Measurements from ENCODE around the gene BAZ2A. TPM values are rescaled to one million over a fixed set of nuclear protein-coding genes. Genes with fewer than 3 reads are reported as not detected.
"Not testable (repeated sequence)": the region's sequence is repeated elsewhere in the genome, so short reads cannot be mapped to it uniquely, and the experiment has no call there.

BAZ2A gene
- total and polyA plus RNA-seq, 7 donors: 14.4 to 91.1 (median 46.6) TPM

DNA sequence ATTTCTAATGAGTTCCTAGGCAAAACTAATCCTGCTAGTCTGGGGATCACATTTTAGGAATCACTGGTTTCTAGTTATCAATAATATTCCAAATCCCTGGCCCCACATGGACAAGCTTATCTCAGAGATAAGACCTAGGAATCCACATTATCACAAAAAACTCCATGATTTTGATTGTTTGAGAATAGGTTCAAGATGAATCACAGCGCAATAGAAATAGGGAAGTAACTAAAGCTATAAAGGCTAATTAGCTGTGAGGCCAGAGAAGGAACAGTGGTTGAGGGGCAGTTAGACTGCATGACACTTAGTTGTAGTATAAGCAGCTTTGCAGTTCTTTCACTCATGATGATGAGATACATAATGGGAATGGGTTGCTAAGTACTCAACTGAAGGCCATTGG, 28.8 kb upstream of the BAZ2A start:
- no peak for DNase-seq
- TF ChIP-seq, protein P1, sequence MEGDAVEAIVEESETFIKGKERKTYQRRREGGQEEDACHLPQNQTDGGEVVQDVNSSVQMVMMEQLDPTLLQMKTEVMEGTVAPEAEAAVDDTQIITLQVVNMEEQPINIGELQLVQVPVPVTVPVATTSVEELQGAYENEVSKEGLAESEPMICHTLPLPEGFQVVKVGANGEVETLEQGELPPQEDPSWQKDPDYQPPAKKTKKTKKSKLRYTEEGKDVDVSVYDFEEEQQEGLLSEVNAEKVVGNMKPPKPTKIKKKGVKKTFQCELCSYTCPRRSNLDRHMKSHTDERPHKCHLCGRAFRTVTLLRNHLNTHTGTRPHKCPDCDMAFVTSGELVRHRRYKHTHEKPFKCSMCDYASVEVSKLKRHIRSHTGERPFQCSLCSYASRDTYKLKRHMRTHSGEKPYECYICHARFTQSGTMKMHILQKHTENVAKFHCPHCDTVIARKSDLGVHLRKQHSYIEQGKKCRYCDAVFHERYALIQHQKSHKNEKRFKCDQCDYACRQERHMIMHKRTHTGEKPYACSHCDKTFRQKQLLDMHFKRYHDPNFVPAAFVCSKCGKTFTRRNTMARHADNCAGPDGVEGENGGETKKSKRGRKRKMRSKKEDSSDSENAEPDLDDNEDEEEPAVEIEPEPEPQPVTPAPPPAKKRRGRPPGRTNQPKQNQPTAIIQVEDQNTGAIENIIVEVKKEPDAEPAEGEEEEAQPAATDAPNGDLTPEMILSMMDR (IDR thresholded peaks at IDR 0.05): no peak
- no peak for TF ChIP-seq POLR2A (IDR thresholded peaks at IDR 0.05)
- TF ChIP-seq POLR2AphosphoS5 (IDR thresholded peaks at IDR 0.05): no peak
- TF ChIP-seq EP300 (IDR thresholded peaks at IDR 0.05): no peak
- intact Hi-C loops (cut with DNase I): no loop called here
- no peak overlapping the region for H3K4me3 ChIP-seq
- no peak overlapping the region for H3K27ac ChIP-seq
- peaks cover 0 to under 1% (median 0%) of the 10 kb centered on the region in 4 donors for H3K9me3 ChIP-seq
- H3K4me1 ChIP-seq: no peaks in the 10 kb centered on the region
- 20 to 61% methylated on average over 1 of the region's 1 CpG for WGBS, 2 donors
- no peaks in the 10 kb centered on the region for H3K27me3 ChIP-seq
- H3K36me3 ChIP-seq: peaks cover 0 to 21% (median 6%) of the 10 kb centered on the region in 4 donors

DNA sequence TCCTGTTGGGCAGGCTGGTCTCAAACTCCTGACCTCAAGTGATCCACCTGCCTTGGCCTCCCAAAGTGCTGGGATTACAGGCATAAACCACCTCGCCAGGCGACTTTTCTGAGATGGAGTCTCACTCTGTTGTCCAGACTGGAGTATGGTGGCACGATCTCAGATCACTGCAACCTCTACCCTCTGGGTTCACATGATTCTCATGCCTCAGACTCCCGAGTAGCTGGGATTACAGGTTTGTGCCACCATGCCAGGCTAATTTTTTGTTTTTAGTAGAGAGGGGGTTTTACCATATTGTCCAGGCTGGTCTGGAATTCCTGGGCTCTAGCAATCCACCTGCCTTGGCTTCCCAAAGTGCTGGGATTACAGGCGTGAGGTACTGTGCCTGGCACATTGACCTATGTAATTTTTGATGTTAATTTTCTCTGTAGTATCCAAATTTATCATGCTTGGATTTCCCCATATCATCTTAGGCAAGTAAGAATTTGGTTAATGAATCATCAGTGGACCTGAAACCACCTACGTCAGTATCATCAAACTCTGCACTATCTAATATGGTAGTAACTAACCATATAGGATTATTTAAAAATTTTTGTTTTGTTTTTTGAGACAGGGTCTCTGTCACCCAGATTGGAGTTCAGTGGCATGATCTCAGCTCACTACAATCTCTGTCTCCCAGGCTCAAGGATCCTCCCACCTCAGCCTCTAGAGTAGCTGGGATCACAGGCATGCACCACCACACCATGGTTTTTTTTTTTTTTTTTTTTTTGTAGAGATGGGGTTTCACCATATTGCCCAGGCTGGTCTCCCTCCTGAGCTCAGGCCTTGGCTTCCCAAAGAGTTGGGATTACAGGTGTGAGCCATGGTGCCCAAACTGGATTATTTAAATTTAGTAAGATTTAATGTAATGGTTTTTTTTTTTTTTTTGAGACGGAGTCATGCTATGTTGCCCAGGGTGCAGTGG, 27.6 kb upstream of the BAZ2A start:
- no peak overlapping the region for H3K4me3 ChIP-seq
- no peaks in the 10 kb centered on the region for H3K4me1 ChIP-seq
- no peaks in the 10 kb centered on the region for H3K27me3 ChIP-seq
- DNase-seq: no peak
- TF ChIP-seq POLR2A (IDR thresholded peaks at IDR 0.05) (no peak), POLR2AphosphoS5 (IDR thresholded peaks at IDR 0.05) (no peak), EP300 (IDR thresholded peaks at IDR 0.05) (no peak)
- TF ChIP-seq, protein P1 (IDR thresholded peaks at IDR 0.05): no peak
- H3K36me3 ChIP-seq: peaks cover 0 to 9% (median 0%) of the 10 kb centered on the region in 4 donors
- H3K9me3 ChIP-seq: peaks cover 0 to 4% (median 0%) of the 10 kb centered on the region in 4 donors
- 80 to 88% methylated on average over 7 of the region's 7 CpGs for WGBS, 2 donors
- intact Hi-C loops (cut with DNase I): no loop called here
- H3K27ac ChIP-seq: no peak overlapping the region

GRCh38 chr12:56653781-56654180, 23.7 kb upstream of the BAZ2A start:
- H3K36me3 ChIP-seq; H3K27me3 ChIP-seq; H3K4me1 ChIP-seq; H3K27ac ChIP-seq; DNase-seq; H3K9me3 ChIP-seq; intact Hi-C loops (cut with DNase I); H3K4me3 ChIP-seq: not testable (repeated sequence)
- 89 to 93% methylated on average over 5 of the region's 5 CpGs for WGBS, 2 donors

GRCh38 chr12:56648023-56648422, 17.9 kb upstream of the BAZ2A start:
- H3K4me1 ChIP-seq: peaks cover 0 to 28% (median 21%) of the 10 kb centered on the region in 4 donors
- WGBS, 2 donors: 96% methylated on average over 9 of the region's 9 CpGs
- not testable (repeated sequence) for H3K27me3 ChIP-seq, H3K27ac ChIP-seq, DNase-seq, H3K9me3 ChIP-seq, H3K4me3 ChIP-seq
- peaks cover 5 to 17% (median 13%) of the 10 kb centered on the region in 4 donors for H3K36me3 ChIP-seq
- intact Hi-C loops (cut with DNase I): loop anchor here (10.0 kb wide), 1 partner anchor 357 kb away; the partner anchor contains the start of gene ZBTB39

- Histone ChIP-seq H3K4me3 (peak within 1 kb of the TSS; percentile 57 to 96 (median 94)), H3K27ac (peak within 1 kb of the TSS; percentile 88 to 99 (median 96)), H3K9me3 (no peaks in the 10 kb centered on the region), H3K27me3 (no peaks in the 10 kb centered on the region), H3K36me3 (peaks cover 23 to 38% (median 34%) of the 10 kb centered on the region in 4 donors), H3K4me1 (peaks cover 0 to 41% (median 33%) of the 10 kb centered on the region in 4 donors)
- TF ChIP-seq, protein P1 (IDR thresholded peaks at IDR 0.05): no peak
- no peak for TF ChIP-seq EP300 (IDR thresholded peaks at IDR 0.05)
- peak; percentile 99 for TF ChIP-seq POLR2A (IDR thresholded peaks at IDR 0.05)
- peak; percentile 98 to 100 (median 100) for TF ChIP-seq POLR2AphosphoS5 (IDR thresholded peaks at IDR 0.05)
- DNase-seq: peak; percentile 99
- 0 to 3% methylated on average over 39 of the region's 39 CpGs for WGBS, 2 donors
- intact Hi-C loops (cut with DNase I): loop anchor here (1.0 to 10.0 kb wide), 4 partner anchors 9 to 359 kb away; partner anchors contain the start of genes NACA and ZBTB39
Measured at GRCh38 chr12:56645717-56646446, 15.8 kb upstream of the BAZ2A start, which contains the start of gene ATP5F1B. ATP5F1B (minus strand) TSS chr12:56645984; CDS start chr12:56645963, 21 bp downstream.

Measured in sigmoid colon (tissue), 7 donors.